GM23338 (cell line): ENCODE results near the gene GNA12. TPM values are rescaled to one million over a fixed set of nuclear protein-coding genes. Genes with fewer than 3 reads are reported as not detected.

ENCODE experiments used
- ATAC-seq: fragments of 200-7000 bp; cut with Tn5 transposase; 3 replicates; pipeline ENCODE4 v1.9.1; 2020
- DNase-seq: peaks from one replicate; pipeline ENCODE4 v3.0.0-alpha.2; 2015; ENCODE audit warnings: low spot score
- H2AFZ ChIP-seq: fragments of 200-600 bp; sonication (generic); 2 replicates; pipeline ENCODE4 v1.8.0; 2016; ENCODE audit warnings: antibody characterized with exemption, mild to moderate bottlenecking, moderate library complexity
- H3F3A ChIP-seq: fragments of 200-600 bp; sonication (generic); replicated peaks from 2 replicates; pipeline ENCODE4 v1.8.0; 2017; ENCODE audit warnings: antibody characterized with exemption, mixed run types, low read depth
- H3K27ac ChIP-seq: fragments of 200-600 bp; sonication (generic); 2 replicates; pipeline ENCODE4 v1.6.1; 2016; ENCODE audit warnings: low read depth
- H3K27me3 ChIP-seq: fragments of 200-600 bp; sonication (generic); 2 replicates; pipeline ENCODE4 v1.8.0; 2016; ENCODE audit warnings: mild to moderate bottlenecking, mixed run types, moderate library complexity; ENCODE audit not compliant: insufficient read depth
- H3K36me3 ChIP-seq: fragments of 200-600 bp; sonication (generic); 2 replicates; pipeline ENCODE4 v1.8.0; 2016; ENCODE audit warnings: mild to moderate bottlenecking; ENCODE audit not compliant: insufficient read depth
- H3K4me1 ChIP-seq: fragments of 200-600 bp; sonication (generic); 2 replicates; pipeline ENCODE4 v1.8.0; 2016; ENCODE audit warnings: mild to moderate bottlenecking, moderate library complexity; ENCODE audit not compliant: insufficient read depth
- H3K4me2 ChIP-seq: fragments of 200-600 bp; sonication (generic); 2 replicates; pipeline ENCODE4 v1.7.1; 2017; ENCODE audit warnings: mixed run types
- H3K4me3 ChIP-seq: fragments of 200-600 bp; sonication (generic); 2 replicates; pipeline ENCODE4 v1.6.1; 2016; ENCODE audit warnings: mixed run types
- H3K79me2 ChIP-seq: fragments of 200-600 bp; sonication (generic); replicated peaks from 2 replicates; pipeline ENCODE4 v1.8.0; 2017; ENCODE audit warnings: mild to moderate bottlenecking; ENCODE audit not compliant: insufficient read depth
- H3K9me2 ChIP-seq: fragments of 200-600 bp; sonication (generic); 2 replicates; pipeline ENCODE4 v1.8.0; 2017; ENCODE audit not compliant: insufficient read depth
- H4K20me1 ChIP-seq: fragments of 200-600 bp; sonication (generic); replicated peaks from 2 replicates; pipeline ENCODE4 v1.8.0; 2017; ENCODE audit warnings: mild to moderate bottlenecking; ENCODE audit not compliant: insufficient read depth
- H3K27ac Mint-ChIP-seq: 2 replicates; pipeline ENCODE4 v1.8.0; 2020; ENCODE audit warnings: inconsistent platforms, mild to moderate bottlenecking, moderate library complexity, mixed read lengths
- H3K27me3 Mint-ChIP-seq: 3 replicates; pipeline ENCODE4 v1.8.0; 2022; ENCODE audit warnings: low read depth, mild to moderate bottlenecking, moderate library complexity, mixed read lengths, inconsistent platforms; ENCODE audit not compliant: insufficient read depth, poor library complexity
- H3K36me3 Mint-ChIP-seq: 3 replicates; pipeline ENCODE4 v1.8.0; 2021; ENCODE audit warnings: low read depth, mild to moderate bottlenecking, inconsistent platforms, moderate library complexity, mixed read lengths
- H3K4me1 Mint-ChIP-seq: 3 replicates; pipeline ENCODE4 v1.8.0; 2020; ENCODE audit warnings: mild to moderate bottlenecking, inconsistent platforms, mixed read lengths
- H3K4me3 Mint-ChIP-seq: 3 replicates; pipeline ENCODE4 v1.8.0; 2021; ENCODE audit warnings: moderate library complexity, mild to moderate bottlenecking, inconsistent platforms, mixed read lengths
- H3K9me3 Mint-ChIP-seq: 3 replicates; pipeline ENCODE4 v1.8.0; 2020; ENCODE audit warnings: moderate library complexity, mild to moderate bottlenecking, inconsistent platforms, mixed read lengths
- EZH2 ChIP-seq: fragments of 200-600 bp; sonication (generic); IDR thresholded peaks from one replicate; pipeline ENCODE4 v1.8.0; 2017; ENCODE audit warnings: antibody characterized with exemption, mild to moderate bottlenecking, low read depth; ENCODE audit not compliant: unreplicated experiment
- JUNB ChIP-seq: IDR thresholded peaks from one replicate; pipeline ENCODE4 v1.6.1; 2016; ENCODE audit warnings: antibody characterized with exemption; ENCODE audit not compliant: unreplicated experiment
- POLR2AphosphoS5 ChIP-seq: IDR thresholded peaks from 2 replicates; pipeline ENCODE4 v1.6.1; 2016; ENCODE audit warnings: antibody characterized with exemption, low read depth
- STAT1 ChIP-seq: IDR thresholded peaks from one replicate; pipeline ENCODE4 v1.6.1; 2016; ENCODE audit warnings: antibody characterized with exemption; ENCODE audit not compliant: unreplicated experiment
- ZNF331 ChIP-seq: fragments of 250-450 bp; sonication (Bioruptor Pico); IDR thresholded peaks from 2 replicates; pipeline ENCODE4 v1.5.0; 2020; ENCODE audit warnings: low read depth, mild to moderate bottlenecking, moderate library complexity
- polyA plus RNA-seq: library from polyadenylated mRNA; unstranded; fragments of >200 nt; fragmentation: Nextera tagmentation; extraction: Ambion mirVana; gene quantifications from 2 replicates; pipeline ENCODE4 v1.2.1, GENCODE V29; 2016
- total RNA-seq: library from RNA; depleted of rRNA; stranded (reverse); fragments of >200 nt; shearing (Covaris generic); gene quantifications from 2 replicates; pipeline ENCODE4 v1.2.3, GENCODE V29; 2014
- TF ChIP-seq, protein P1 (sequence below), 2 experiments: fragments of 200-600 bp in 1 of 2; sonication (generic) in 1 of 2; conservative IDR thresholded peaks; 2 replicates each; pipeline versions ENCODE4 v1.5.1 to v1.6.1; 2016 to 2017; ENCODE audit warnings: antibody characterized with exemption in 2 of 2, low read depth in 2 of 2, mild to moderate bottlenecking in 2 of 2, moderate library complexity in 1 of 2
- TF ChIP-seq, protein P2 (sequence below): IDR thresholded peaks from 2 replicates; pipeline ENCODE4 v1.6.1; 2016; ENCODE audit warnings: antibody characterized with exemption

Gene GNA12
- total and polyA plus RNA-seq, 2 experiments from 2014 or later: 24.0 to 87.7 TPM

DNA sequence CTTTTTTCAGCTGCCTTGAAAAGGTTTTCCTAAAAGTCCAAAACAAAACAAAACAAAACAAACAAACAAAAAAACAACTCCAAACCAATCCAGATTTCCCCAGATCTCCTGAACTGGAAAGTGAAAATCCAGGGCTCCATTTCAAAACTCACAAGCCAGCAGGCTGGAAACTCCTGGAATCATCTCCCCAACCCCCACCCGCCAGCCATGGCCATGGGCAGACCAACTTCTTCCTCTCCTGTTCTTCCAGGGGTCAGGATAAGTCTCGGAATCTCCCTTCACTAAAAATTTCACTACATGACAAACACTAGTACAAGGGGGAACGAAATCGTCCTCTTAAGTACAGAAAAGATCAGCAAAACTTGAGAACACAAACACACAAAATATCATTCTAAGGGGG, 40.4 kb downstream of the GNA12 start:
- H3K4me2 ChIP-seq: peak overlapping the region; percentile 56
- H3K36me3 ChIP-seq: no peaks in the 10 kb centered on the region
- H3K4me1 ChIP-seq: peaks cover 70% of the 10 kb centered on the region
- peak overlapping the region; percentile 17; the same call in 1 of the 3 replicates for H3K4me3 Mint-ChIP-seq
- peaks cover 78% of the 10 kb centered on the region for H3K4me1 Mint-ChIP-seq
- peak overlapping the region; percentile 32 for H3K27ac Mint-ChIP-seq
- H3K79me2 ChIP-seq: peaks cover 100% of the 10 kb centered on the region
- peaks cover 5% of the 10 kb centered on the region; the same call in 1 of the 2 replicates for H4K20me1 ChIP-seq
- H3K9me2 ChIP-seq: no peaks in the 10 kb centered on the region
- no peak overlapping the region for H2AFZ ChIP-seq
- H3K27me3 Mint-ChIP-seq: peaks cover 2% of the 10 kb centered on the region
- DNase-seq (no peak), ATAC-seq (no peak)
- no peaks in the 10 kb centered on the region for H3F3A ChIP-seq
- no peaks in the 10 kb centered on the region for H3K27me3 ChIP-seq
- no peak overlapping the region; the same call in 1 of the 2 replicates for H3K4me3 ChIP-seq
- TF ChIP-seq, protein P1, sequence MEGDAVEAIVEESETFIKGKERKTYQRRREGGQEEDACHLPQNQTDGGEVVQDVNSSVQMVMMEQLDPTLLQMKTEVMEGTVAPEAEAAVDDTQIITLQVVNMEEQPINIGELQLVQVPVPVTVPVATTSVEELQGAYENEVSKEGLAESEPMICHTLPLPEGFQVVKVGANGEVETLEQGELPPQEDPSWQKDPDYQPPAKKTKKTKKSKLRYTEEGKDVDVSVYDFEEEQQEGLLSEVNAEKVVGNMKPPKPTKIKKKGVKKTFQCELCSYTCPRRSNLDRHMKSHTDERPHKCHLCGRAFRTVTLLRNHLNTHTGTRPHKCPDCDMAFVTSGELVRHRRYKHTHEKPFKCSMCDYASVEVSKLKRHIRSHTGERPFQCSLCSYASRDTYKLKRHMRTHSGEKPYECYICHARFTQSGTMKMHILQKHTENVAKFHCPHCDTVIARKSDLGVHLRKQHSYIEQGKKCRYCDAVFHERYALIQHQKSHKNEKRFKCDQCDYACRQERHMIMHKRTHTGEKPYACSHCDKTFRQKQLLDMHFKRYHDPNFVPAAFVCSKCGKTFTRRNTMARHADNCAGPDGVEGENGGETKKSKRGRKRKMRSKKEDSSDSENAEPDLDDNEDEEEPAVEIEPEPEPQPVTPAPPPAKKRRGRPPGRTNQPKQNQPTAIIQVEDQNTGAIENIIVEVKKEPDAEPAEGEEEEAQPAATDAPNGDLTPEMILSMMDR (conservative IDR thresholded peaks at IDR 0.05; ENCODE audit: low read depth in 2 of 2): no peak
- H3K36me3 Mint-ChIP-seq: no peaks in the 10 kb centered on the region
- H3K9me3 Mint-ChIP-seq: no peaks in the 10 kb centered on the region
- H3K27ac ChIP-seq: peak overlapping the region; percentile 61; the same call in 1 of the 2 replicates

DNA sequence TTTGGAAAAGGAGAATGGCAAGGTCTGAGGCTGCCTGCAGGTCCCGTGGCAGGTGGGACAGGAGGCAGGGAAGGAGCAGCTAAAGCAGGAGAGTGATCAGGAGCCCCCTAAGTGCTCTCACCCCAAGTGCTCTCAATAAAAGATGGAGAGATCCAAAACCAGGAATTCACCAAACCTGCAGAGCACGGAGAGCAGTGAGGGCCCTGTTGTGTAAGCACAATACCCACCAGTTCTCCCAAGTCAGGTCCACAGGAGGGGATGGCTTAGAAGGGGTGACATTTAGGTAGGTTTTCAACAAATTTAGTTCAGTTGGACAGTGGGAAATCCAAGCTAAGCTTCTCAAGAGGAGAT, 40.8 kb downstream of the GNA12 start:
- peaks cover 5% of the 10 kb centered on the region; the same call in 1 of the 2 replicates for H4K20me1 ChIP-seq
- Mint-ChIP-seq H3K36me3 (no peaks in the 10 kb centered on the region), H3K27me3 (peaks cover 2% of the 10 kb centered on the region), H3K4me3 (peak overlapping the region; percentile 31; the same call in 2 of the 3 replicates), H3K4me1 (peaks cover 78% of the 10 kb centered on the region), H3K9me3 (no peaks in the 10 kb centered on the region), H3K27ac (peak overlapping the region; percentile 87)
- H3K4me2 ChIP-seq: peak overlapping the region; percentile 56
- H3K27ac ChIP-seq: peak overlapping the region; percentile 61; the same call in 1 of the 2 replicates
- no peaks in the 10 kb centered on the region for H3K27me3 ChIP-seq
- no peak overlapping the region; the same call in 1 of the 2 replicates for H3K4me3 ChIP-seq
- no peak overlapping the region for H2AFZ ChIP-seq
- peaks cover 70% of the 10 kb centered on the region for H3K4me1 ChIP-seq
- peak; percentile 18; the same call in 2 of the 3 replicates for ATAC-seq
- H3F3A ChIP-seq: no peaks in the 10 kb centered on the region
- DNase-seq: no peak
- H3K79me2 ChIP-seq: peaks cover 100% of the 10 kb centered on the region
- no peak for TF ChIP-seq JUNB
- no peak for TF ChIP-seq POLR2AphosphoS5
- TF ChIP-seq, protein P2, sequence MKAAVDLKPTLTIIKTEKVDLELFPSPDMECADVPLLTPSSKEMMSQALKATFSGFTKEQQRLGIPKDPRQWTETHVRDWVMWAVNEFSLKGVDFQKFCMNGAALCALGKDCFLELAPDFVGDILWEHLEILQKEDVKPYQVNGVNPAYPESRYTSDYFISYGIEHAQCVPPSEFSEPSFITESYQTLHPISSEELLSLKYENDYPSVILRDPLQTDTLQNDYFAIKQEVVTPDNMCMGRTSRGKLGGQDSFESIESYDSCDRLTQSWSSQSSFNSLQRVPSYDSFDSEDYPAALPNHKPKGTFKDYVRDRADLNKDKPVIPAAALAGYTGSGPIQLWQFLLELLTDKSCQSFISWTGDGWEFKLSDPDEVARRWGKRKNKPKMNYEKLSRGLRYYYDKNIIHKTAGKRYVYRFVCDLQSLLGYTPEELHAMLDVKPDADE: no peak
- no peak for TF ChIP-seq EZH2
- TF ChIP-seq ZNF331 (CRISPR knock-in tag): no peak
- TF ChIP-seq STAT1: no peak
- H3K36me3 ChIP-seq: no peaks in the 10 kb centered on the region
- H3K9me2 ChIP-seq: no peaks in the 10 kb centered on the region
